GM21825 (cell line): ENCODE measurements around the gene LTBP1.

Source experiments
- ATAC-seq: cut with Tn5 transposase; IDR thresholded peaks from one replicate; pipeline ENCODE4 v1.9.1; 2021; ENCODE audit warnings: mild to moderate bottlenecking, moderate library complexity; ENCODE audit not compliant: unreplicated experiment

LTBP1 gene

GRCh38 chr2:33005057-33005456 lies 58.3 kb downstream of the LTBP1 start:
- ATAC-seq: no peak

GRCh38 chr2:33008716-33009115 lies 62.0 kb downstream of the LTBP1 start:
- no peak for ATAC-seq

GRCh38 chr2:33009249-33009648 lies 62.5 kb downstream of the LTBP1 start:
- ATAC-seq: no peak

- no peak for ATAC-seq
Observed at GRCh38 chr2:33011373-33011772, 64.6 kb downstream of the LTBP1 start.

- no peak for ATAC-seq
Observed at GRCh38 chr2:33011941-33012340, 65.2 kb downstream of the LTBP1 start.

GRCh38 chr2:33013684-33014110 lies 66.9 kb downstream of the LTBP1 start:
- no peak for ATAC-seq

GRCh38 chr2:33014268-33014667 lies 67.5 kb downstream of the LTBP1 start:
- ATAC-seq: no peak

- ATAC-seq: no peak
Observed at GRCh38 chr2:33015421-33016142, 68.8 kb downstream of the LTBP1 start.

GRCh38 chr2:33018271-33018670 lies 71.5 kb downstream of the LTBP1 start:
- ATAC-seq: no peak

GRCh38 chr2:33019796-33020195 lies 73.0 kb downstream of the LTBP1 start:
- ATAC-seq: no peak

- no peak for ATAC-seq
Observed at GRCh38 chr2:33020883-33021282, 74.1 kb downstream of the LTBP1 start.

- ATAC-seq: no peak
Observed at GRCh38 chr2:33021542-33022227, 74.9 kb downstream of the LTBP1 start.

- ATAC-seq: no peak
Observed at GRCh38 chr2:33022395-33022985, 75.7 kb downstream of the LTBP1 start.

- ATAC-seq: no peak
Observed at GRCh38 chr2:33022989-33023727, 76.4 kb downstream of the LTBP1 start.

- no peak for ATAC-seq
Observed at GRCh38 chr2:33023728-33024500, 77.2 kb downstream of the LTBP1 start.

GRCh38 chr2:33024758-33025157 lies 78.0 kb downstream of the LTBP1 start:
- ATAC-seq: no peak

GRCh38 chr2:33029459-33029858 lies 82.7 kb downstream of the LTBP1 start:
- no peak for ATAC-seq

GRCh38 chr2:33029926-33030325 lies 83.2 kb downstream of the LTBP1 start:
- ATAC-seq: no peak

- no peak for ATAC-seq
Observed at GRCh38 chr2:33030326-33030725, 83.6 kb downstream of the LTBP1 start.

- no peak for ATAC-seq
Observed at GRCh38 chr2:33032245-33032644, 85.5 kb downstream of the LTBP1 start.

- ATAC-seq: no peak
Observed at GRCh38 chr2:33033606-33034081, 86.9 kb downstream of the LTBP1 start.
